GM23338 (cell line): ENCODE data around the gene CREB3L2. TPM values are rescaled to one million over a fixed set of nuclear protein-coding genes. Genes with fewer than 3 reads are reported as not detected.

Source experiments
- ATAC-seq: fragments of 200-7000 bp; cut with Tn5 transposase; 3 replicates; pipeline ENCODE4 v1.9.1; 2020
- DNase-seq: peaks from one replicate; pipeline ENCODE4 v3.0.0-alpha.2; 2015; ENCODE audit warnings: low spot score
- H2AFZ ChIP-seq: fragments of 200-600 bp; sonication (generic); 2 replicates; pipeline ENCODE4 v1.8.0; 2016; ENCODE audit warnings: antibody characterized with exemption, mild to moderate bottlenecking, moderate library complexity
- H3F3A ChIP-seq: fragments of 200-600 bp; sonication (generic); replicated peaks from 2 replicates; pipeline ENCODE4 v1.8.0; 2017; ENCODE audit warnings: antibody characterized with exemption, mixed run types, low read depth
- H3K27ac ChIP-seq: fragments of 200-600 bp; sonication (generic); 2 replicates; pipeline ENCODE4 v1.6.1; 2016; ENCODE audit warnings: low read depth
- H3K27me3 ChIP-seq: fragments of 200-600 bp; sonication (generic); 2 replicates; pipeline ENCODE4 v1.8.0; 2016; ENCODE audit warnings: mild to moderate bottlenecking, mixed run types, moderate library complexity; ENCODE audit not compliant: insufficient read depth
- H3K36me3 ChIP-seq: fragments of 200-600 bp; sonication (generic); 2 replicates; pipeline ENCODE4 v1.8.0; 2016; ENCODE audit warnings: mild to moderate bottlenecking; ENCODE audit not compliant: insufficient read depth
- H3K4me1 ChIP-seq: fragments of 200-600 bp; sonication (generic); 2 replicates; pipeline ENCODE4 v1.8.0; 2016; ENCODE audit warnings: mild to moderate bottlenecking, moderate library complexity; ENCODE audit not compliant: insufficient read depth
- H3K4me2 ChIP-seq: fragments of 200-600 bp; sonication (generic); 2 replicates; pipeline ENCODE4 v1.7.1; 2017; ENCODE audit warnings: mixed run types
- H3K4me3 ChIP-seq: fragments of 200-600 bp; sonication (generic); 2 replicates; pipeline ENCODE4 v1.6.1; 2016; ENCODE audit warnings: mixed run types
- H3K79me2 ChIP-seq: fragments of 200-600 bp; sonication (generic); replicated peaks from 2 replicates; pipeline ENCODE4 v1.8.0; 2017; ENCODE audit warnings: mild to moderate bottlenecking; ENCODE audit not compliant: insufficient read depth
- H3K9me2 ChIP-seq: fragments of 200-600 bp; sonication (generic); 2 replicates; pipeline ENCODE4 v1.8.0; 2017; ENCODE audit not compliant: insufficient read depth
- H4K20me1 ChIP-seq: fragments of 200-600 bp; sonication (generic); replicated peaks from 2 replicates; pipeline ENCODE4 v1.8.0; 2017; ENCODE audit warnings: mild to moderate bottlenecking; ENCODE audit not compliant: insufficient read depth
- H3K27ac Mint-ChIP-seq: 2 replicates; pipeline ENCODE4 v1.8.0; 2020; ENCODE audit warnings: inconsistent platforms, mild to moderate bottlenecking, moderate library complexity, mixed read lengths
- H3K27me3 Mint-ChIP-seq: 3 replicates; pipeline ENCODE4 v1.8.0; 2022; ENCODE audit warnings: low read depth, mild to moderate bottlenecking, moderate library complexity, mixed read lengths, inconsistent platforms; ENCODE audit not compliant: insufficient read depth, poor library complexity
- H3K36me3 Mint-ChIP-seq: 3 replicates; pipeline ENCODE4 v1.8.0; 2021; ENCODE audit warnings: low read depth, mild to moderate bottlenecking, inconsistent platforms, moderate library complexity, mixed read lengths
- H3K4me1 Mint-ChIP-seq: 3 replicates; pipeline ENCODE4 v1.8.0; 2020; ENCODE audit warnings: mild to moderate bottlenecking, inconsistent platforms, mixed read lengths
- H3K4me3 Mint-ChIP-seq: 3 replicates; pipeline ENCODE4 v1.8.0; 2021; ENCODE audit warnings: moderate library complexity, mild to moderate bottlenecking, inconsistent platforms, mixed read lengths
- H3K9me3 Mint-ChIP-seq: 3 replicates; pipeline ENCODE4 v1.8.0; 2020; ENCODE audit warnings: moderate library complexity, mild to moderate bottlenecking, inconsistent platforms, mixed read lengths
- CREB1 ChIP-seq: fragments of 250-450 bp; sonication (Bioruptor Pico); IDR thresholded peaks from 2 replicates; pipeline ENCODE4 v1.5.0; 2020; ENCODE audit warnings: low read depth, mild to moderate bottlenecking, moderate library complexity
- EZH2 ChIP-seq: fragments of 200-600 bp; sonication (generic); IDR thresholded peaks from one replicate; pipeline ENCODE4 v1.8.0; 2017; ENCODE audit warnings: antibody characterized with exemption, mild to moderate bottlenecking, low read depth; ENCODE audit not compliant: unreplicated experiment
- EZH2phosphoT487 ChIP-seq: fragments of 200-600 bp; sonication (generic); IDR thresholded peaks from one replicate; pipeline ENCODE4 v1.8.1; 2018; ENCODE audit warnings: antibody characterized with exemption; ENCODE audit not compliant: unreplicated experiment
- JUNB ChIP-seq: IDR thresholded peaks from one replicate; pipeline ENCODE4 v1.6.1; 2016; ENCODE audit warnings: antibody characterized with exemption; ENCODE audit not compliant: unreplicated experiment
- NANOG ChIP-seq: IDR thresholded peaks from 2 replicates; pipeline ENCODE4 v1.6.1; 2016; ENCODE audit warnings: antibody characterized with exemption, borderline replicate concordance
- POLR2AphosphoS5 ChIP-seq: IDR thresholded peaks from 2 replicates; pipeline ENCODE4 v1.6.1; 2016; ENCODE audit warnings: antibody characterized with exemption, low read depth
- ZNF114 ChIP-seq: fragments of 250-450 bp; sonication (Bioruptor Pico); IDR thresholded peaks from 2 replicates; pipeline ENCODE4 v1.5.0; 2020; ENCODE audit warnings: mild to moderate bottlenecking, moderate library complexity
- ZNF331 ChIP-seq: fragments of 250-450 bp; sonication (Bioruptor Pico); IDR thresholded peaks from 2 replicates; pipeline ENCODE4 v1.5.0; 2020; ENCODE audit warnings: low read depth, mild to moderate bottlenecking, moderate library complexity
- polyA plus RNA-seq: library from polyadenylated mRNA; unstranded; fragments of >200 nt; fragmentation: Nextera tagmentation; extraction: Ambion mirVana; gene quantifications from 2 replicates; pipeline ENCODE4 v1.2.1, GENCODE V29; 2016
- total RNA-seq: library from RNA; depleted of rRNA; stranded (reverse); fragments of >200 nt; shearing (Covaris generic); gene quantifications from 2 replicates; pipeline ENCODE4 v1.2.3, GENCODE V29; 2014
- TF ChIP-seq, protein P1 (sequence below): IDR thresholded peaks from 2 replicates; pipeline ENCODE4 v1.6.1; 2016; ENCODE audit warnings: antibody characterized with exemption
- TF ChIP-seq, protein P2 (sequence below): fragments of 250-450 bp; sonication (Bioruptor Pico); IDR thresholded peaks from 2 replicates; pipeline ENCODE4 v1.5.0; 2020; ENCODE audit warnings: mild to moderate bottlenecking, moderate library complexity

Gene CREB3L2
- total and polyA plus RNA-seq, 2 experiments from 2014 or later: 14.5 to 27.1 TPM

DNA sequence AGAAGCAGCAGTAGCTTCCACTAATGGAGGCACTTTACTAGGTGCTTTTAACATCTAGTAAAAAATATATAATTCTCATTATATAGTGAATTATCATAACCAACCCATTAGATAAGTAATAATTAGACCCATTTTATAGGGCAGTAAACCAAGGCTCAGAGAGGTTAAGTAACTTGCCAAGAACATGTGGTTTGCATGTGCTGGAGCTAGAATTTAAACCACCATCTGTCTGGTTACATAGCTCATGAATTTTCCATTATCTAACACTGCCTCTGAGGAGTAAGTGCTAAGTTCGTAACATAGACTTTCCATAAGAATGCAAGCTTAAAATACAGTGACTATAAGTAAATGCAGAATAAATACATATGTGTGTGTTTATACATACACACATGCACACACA is 41.9 kb downstream of the CREB3L2 start:
- DNase-seq: no peak
- peaks cover 16% of the 10 kb centered on the region for H3K36me3 Mint-ChIP-seq
- H3K4me2 ChIP-seq: no peak overlapping the region
- no peak for ATAC-seq
- H3K4me1 ChIP-seq: peaks cover 15% of the 10 kb centered on the region
- no peak overlapping the region for H3K27ac Mint-ChIP-seq
- peaks cover 2% of the 10 kb centered on the region; the same call in 1 of the 2 replicates for H3K9me2 ChIP-seq
- no peak overlapping the region for H2AFZ ChIP-seq
- H3K27me3 ChIP-seq: no peaks in the 10 kb centered on the region
- no peaks in the 10 kb centered on the region for H3F3A ChIP-seq
- no peak overlapping the region for H3K4me3 Mint-ChIP-seq
- H3K27me3 Mint-ChIP-seq: peaks cover 2% of the 10 kb centered on the region
- H3K9me3 Mint-ChIP-seq: no peaks in the 10 kb centered on the region
- peaks cover 29% of the 10 kb centered on the region for H3K4me1 Mint-ChIP-seq
- no peak overlapping the region for H3K27ac ChIP-seq
- H4K20me1 ChIP-seq: 0 out of 2 replicates have a peak, but pooled peaks cover 3% of the 10 kb centered on the region
- peaks cover 76% of the 10 kb centered on the region for H3K79me2 ChIP-seq
- no peak overlapping the region for H3K4me3 ChIP-seq
- no peaks in the 10 kb centered on the region for H3K36me3 ChIP-seq
- TF ChIP-seq JUNB: no peak
- TF ChIP-seq EZH2: no peak
- no peak for TF ChIP-seq CREB1 (CRISPR knock-in tag)
- TF ChIP-seq POLR2AphosphoS5: no peak
- TF ChIP-seq, protein P1, sequence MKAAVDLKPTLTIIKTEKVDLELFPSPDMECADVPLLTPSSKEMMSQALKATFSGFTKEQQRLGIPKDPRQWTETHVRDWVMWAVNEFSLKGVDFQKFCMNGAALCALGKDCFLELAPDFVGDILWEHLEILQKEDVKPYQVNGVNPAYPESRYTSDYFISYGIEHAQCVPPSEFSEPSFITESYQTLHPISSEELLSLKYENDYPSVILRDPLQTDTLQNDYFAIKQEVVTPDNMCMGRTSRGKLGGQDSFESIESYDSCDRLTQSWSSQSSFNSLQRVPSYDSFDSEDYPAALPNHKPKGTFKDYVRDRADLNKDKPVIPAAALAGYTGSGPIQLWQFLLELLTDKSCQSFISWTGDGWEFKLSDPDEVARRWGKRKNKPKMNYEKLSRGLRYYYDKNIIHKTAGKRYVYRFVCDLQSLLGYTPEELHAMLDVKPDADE: no peak
- TF ChIP-seq, protein P2, sequence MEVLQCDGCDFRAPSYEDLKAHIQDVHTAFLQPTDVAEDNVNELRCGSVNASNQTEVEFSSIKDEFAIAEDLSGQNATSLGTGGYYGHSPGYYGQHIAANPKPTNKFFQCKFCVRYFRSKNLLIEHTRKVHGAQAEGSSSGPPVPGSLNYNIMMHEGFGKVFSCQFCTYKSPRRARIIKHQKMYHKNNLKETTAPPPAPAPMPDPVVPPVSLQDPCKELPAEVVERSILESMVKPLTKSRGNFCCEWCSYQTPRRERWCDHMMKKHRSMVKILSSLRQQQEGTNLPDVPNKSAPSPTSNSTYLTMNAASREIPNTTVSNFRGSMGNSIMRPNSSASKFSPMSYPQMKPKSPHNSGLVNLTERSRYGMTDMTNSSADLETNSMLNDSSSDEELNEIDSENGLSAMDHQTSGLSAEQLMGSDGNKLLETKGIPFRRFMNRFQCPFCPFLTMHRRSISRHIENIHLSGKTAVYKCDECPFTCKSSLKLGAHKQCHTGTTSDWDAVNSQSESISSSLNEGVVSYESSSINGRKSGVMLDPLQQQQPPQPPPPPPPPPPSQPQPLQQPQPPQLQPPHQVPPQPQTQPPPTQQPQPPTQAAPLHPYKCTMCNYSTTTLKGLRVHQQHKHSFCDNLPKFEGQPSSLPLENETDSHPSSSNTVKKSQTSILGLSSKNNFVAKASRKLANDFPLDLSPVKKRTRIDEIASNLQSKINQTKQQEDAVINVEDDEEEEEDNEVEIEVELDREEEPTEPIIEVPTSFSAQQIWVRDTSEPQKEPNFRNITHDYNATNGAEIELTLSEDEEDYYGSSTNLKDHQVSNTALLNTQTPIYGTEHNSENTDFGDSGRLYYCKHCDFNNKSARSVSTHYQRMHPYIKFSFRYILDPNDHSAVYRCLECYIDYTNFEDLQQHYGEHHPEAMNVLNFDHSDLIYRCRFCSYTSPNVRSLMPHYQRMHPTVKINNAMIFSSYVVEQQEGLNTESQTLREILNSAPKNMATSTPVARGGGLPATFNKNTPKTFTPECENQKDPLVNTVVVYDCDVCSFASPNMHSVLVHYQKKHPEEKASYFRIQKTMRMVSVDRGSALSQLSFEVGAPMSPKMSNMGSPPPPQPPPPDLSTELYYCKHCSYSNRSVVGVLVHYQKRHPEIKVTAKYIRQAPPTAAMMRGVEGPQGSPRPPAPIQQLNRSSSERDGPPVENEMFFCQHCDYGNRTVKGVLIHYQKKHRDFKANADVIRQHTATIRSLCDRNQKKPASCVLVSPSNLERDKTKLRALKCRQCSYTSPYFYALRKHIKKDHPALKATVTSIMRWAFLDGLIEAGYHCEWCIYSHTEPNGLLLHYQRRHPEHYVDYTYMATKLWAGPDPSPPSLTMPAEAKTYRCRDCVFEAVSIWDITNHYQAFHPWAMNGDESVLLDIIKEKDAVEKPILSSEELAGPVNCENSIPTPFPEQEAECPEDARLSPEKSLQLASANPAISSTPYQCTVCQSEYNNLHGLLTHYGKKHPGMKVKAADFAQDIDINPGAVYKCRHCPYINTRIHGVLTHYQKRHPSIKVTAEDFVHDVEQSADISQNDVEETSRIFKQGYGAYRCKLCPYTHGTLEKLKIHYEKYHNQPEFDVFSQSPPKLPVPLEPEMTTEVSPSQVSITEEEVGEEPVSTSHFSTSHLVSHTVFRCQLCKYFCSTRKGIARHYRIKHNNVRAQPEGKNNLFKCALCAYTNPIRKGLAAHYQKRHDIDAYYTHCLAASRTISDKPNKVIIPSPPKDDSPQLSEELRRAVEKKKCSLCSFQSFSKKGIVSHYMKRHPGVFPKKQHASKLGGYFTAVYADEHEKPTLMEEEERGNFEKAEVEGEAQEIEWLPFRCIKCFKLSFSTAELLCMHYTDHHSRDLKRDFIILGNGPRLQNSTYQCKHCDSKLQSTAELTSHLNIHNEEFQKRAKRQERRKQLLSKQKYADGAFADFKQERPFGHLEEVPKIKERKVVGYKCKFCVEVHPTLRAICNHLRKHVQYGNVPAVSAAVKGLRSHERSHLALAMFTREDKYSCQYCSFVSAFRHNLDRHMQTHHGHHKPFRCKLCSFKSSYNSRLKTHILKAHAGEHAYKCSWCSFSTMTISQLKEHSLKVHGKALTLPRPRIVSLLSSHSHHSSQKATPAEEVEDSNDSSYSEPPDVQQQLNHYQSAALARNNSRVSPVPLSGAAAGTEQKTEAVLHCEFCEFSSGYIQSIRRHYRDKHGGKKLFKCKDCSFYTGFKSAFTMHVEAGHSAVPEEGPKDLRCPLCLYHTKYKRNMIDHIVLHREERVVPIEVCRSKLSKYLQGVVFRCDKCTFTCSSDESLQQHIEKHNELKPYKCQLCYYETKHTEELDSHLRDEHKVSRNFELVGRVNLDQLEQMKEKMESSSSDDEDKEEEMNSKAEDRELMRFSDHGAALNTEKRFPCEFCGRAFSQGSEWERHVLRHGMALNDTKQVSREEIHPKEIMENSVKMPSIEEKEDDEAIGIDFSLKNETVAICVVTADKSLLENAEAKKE (CRISPR knock-in tag): no peak
- no peak for TF ChIP-seq ZNF331 (CRISPR knock-in tag)
- TF ChIP-seq ZNF114 (CRISPR knock-in tag): no peak
- no peak for TF ChIP-seq EZH2phosphoT487
- TF ChIP-seq NANOG: no peak
